ACC112 (cell line): ENCODE data around the gene POLRMT.

Experiments
- H2AFZ ChIP-seq: fragments of 200-600 bp; sonication (generic); one replicate; pipeline ENCODE4 v1.6.0; 2017; ENCODE audit warnings: antibody characterized with exemption, low read length; ENCODE audit not compliant: unreplicated experiment
- H3K27ac ChIP-seq: fragments of 200-600 bp; sonication (generic); 2 replicates; pipeline ENCODE4 v1.5.1; 2014; ENCODE audit warnings: low read depth, mild to moderate bottlenecking, antibody characterized with exemption, low read length, moderate library complexity
- H3K27me3 ChIP-seq: fragments of 200-600 bp; sonication (generic); 2 replicates; pipeline ENCODE4 v1.6.1; 2014; ENCODE audit warnings: mild to moderate bottlenecking, antibody characterized with exemption, low read length, moderate library complexity, mixed read lengths; ENCODE audit not compliant: insufficient read depth
- H3K36me3 ChIP-seq: fragments of 200-600 bp; sonication (generic); 2 replicates; pipeline ENCODE4 v1.6.1; 2016; ENCODE audit warnings: mild to moderate bottlenecking, antibody characterized with exemption, low read length, moderate library complexity, mixed read lengths; ENCODE audit not compliant: insufficient read depth
- H3K4me1 ChIP-seq: fragments of 200-600 bp; sonication (generic); one replicate; pipeline ENCODE4 v1.6.1; 2016; ENCODE audit warnings: low read length, mixed read lengths; ENCODE audit not compliant: insufficient read depth, unreplicated experiment, control insufficient read depth
- H3K4me3 ChIP-seq: fragments of 200-600 bp; sonication (generic); 2 replicates; pipeline ENCODE4 v1.5.1; 2014; ENCODE audit warnings: mild to moderate bottlenecking, low read depth, low read length
- H3K79me2 ChIP-seq: fragments of 200-600 bp; sonication (generic); one replicate; pipeline ENCODE4 v1.6.0; 2016; ENCODE audit warnings: low read length; ENCODE audit not compliant: control insufficient read depth, unreplicated experiment, insufficient read depth

Gene POLRMT

GRCh38 chr19:633068-633785 is at the start of gene POLRMT:
TSS of gene POLRMT (minus strand) at chr19:633537. CDS start at chr19:633512, 25 bp downstream.
- Histone ChIP-seq H3K79me2 (peaks cover 3% of the 10 kb centered on the region), H3K27me3 (no peaks in the 10 kb centered on the region), H3K36me3 (no peaks in the 10 kb centered on the region), H2AFZ (peak within 1 kb of the TSS; percentile 75), H3K27ac (peak within 1 kb of the TSS; percentile 59), H3K4me1 (peaks cover 5% of the 10 kb centered on the region), H3K4me3 (peak within 1 kb of the TSS; percentile 99)

GRCh38 chr19:682678-683320 is 49.5 kb upstream of the POLRMT start:
- H3K4me3 ChIP-seq: no peak overlapping the region
- no peaks in the 10 kb centered on the region for H3K27me3 ChIP-seq
- H3K27ac ChIP-seq: no peak overlapping the region
- peaks cover 15% of the 10 kb centered on the region for H3K4me1 ChIP-seq
- peaks cover 15% of the 10 kb centered on the region for H3K79me2 ChIP-seq
- H3K36me3 ChIP-seq: no peaks in the 10 kb centered on the region
- no peak overlapping the region for H2AFZ ChIP-seq

- peak overlapping the region; percentile 66; the same call in 1 of the 2 replicates for H3K4me3 ChIP-seq
- H3K27me3 ChIP-seq: no peaks in the 10 kb centered on the region
- H3K27ac ChIP-seq: peak overlapping the region; percentile 81
- no peaks in the 10 kb centered on the region for H3K36me3 ChIP-seq
- peaks cover 18% of the 10 kb centered on the region for H3K4me1 ChIP-seq
- H3K79me2 ChIP-seq: peaks cover 23% of the 10 kb centered on the region
- no peak overlapping the region for H2AFZ ChIP-seq
These were observed 48.0 kb upstream of the POLRMT start for GRCh38 chr19:681029-682019.

GRCh38 chr19:680287-681028 is 47.1 kb upstream of the POLRMT start:
- Histone ChIP-seq H3K4me3 (peak overlapping the region; percentile 86), H3K27ac (peak overlapping the region; percentile 87), H3K79me2 (peaks cover 23% of the 10 kb centered on the region), H3K27me3 (no peaks in the 10 kb centered on the region), H3K36me3 (no peaks in the 10 kb centered on the region), H2AFZ (peak overlapping the region; percentile 64), H3K4me1 (peaks cover 22% of the 10 kb centered on the region)

- no peaks in the 10 kb centered on the region for H3K36me3 ChIP-seq
- H3K4me3 ChIP-seq: peak overlapping the region; percentile 86
- H3K27me3 ChIP-seq: no peaks in the 10 kb centered on the region
- H3K27ac ChIP-seq: peak overlapping the region; percentile 87
- peaks cover 22% of the 10 kb centered on the region for H3K4me1 ChIP-seq
- peak overlapping the region; percentile 23 for H2AFZ ChIP-seq
- peaks cover 23% of the 10 kb centered on the region for H3K79me2 ChIP-seq
These were observed 46.3 kb upstream of the POLRMT start for GRCh38 chr19:679418-680286.

- Histone ChIP-seq H3K4me1 (peaks cover 22% of the 10 kb centered on the region), H3K27me3 (no peaks in the 10 kb centered on the region), H3K36me3 (no peaks in the 10 kb centered on the region), H2AFZ (no peak overlapping the region), H3K4me3 (peak overlapping the region; percentile 86), H3K27ac (peak overlapping the region; percentile 87), H3K79me2 (peaks cover 23% of the 10 kb centered on the region)
These were observed 45.6 kb upstream of the POLRMT start for GRCh38 chr19:678791-679388.

GRCh38 chr19:677601-678436 is 44.5 kb upstream of the POLRMT start:
- H3K4me3 ChIP-seq: peak overlapping the region; percentile 85
- H3K79me2 ChIP-seq: peaks cover 23% of the 10 kb centered on the region
- H3K27ac ChIP-seq: peak overlapping the region; percentile 65
- no peaks in the 10 kb centered on the region for H3K36me3 ChIP-seq
- no peak overlapping the region for H2AFZ ChIP-seq
- no peaks in the 10 kb centered on the region for H3K27me3 ChIP-seq
- H3K4me1 ChIP-seq: peaks cover 22% of the 10 kb centered on the region

- Histone ChIP-seq H3K27me3 (no peaks in the 10 kb centered on the region), H3K36me3 (no peaks in the 10 kb centered on the region), H3K27ac (peak overlapping the region; percentile 65; the same call in 1 of the 2 replicates), H3K4me3 (peak overlapping the region; percentile 85), H2AFZ (no peak overlapping the region), H3K79me2 (peaks cover 23% of the 10 kb centered on the region), H3K4me1 (peaks cover 22% of the 10 kb centered on the region)
These were observed 43.9 kb upstream of the POLRMT start for GRCh38 chr19:677201-677600.
